Stimulated activated CD4-positive, alpha-beta T cell treated with anti-CD3 and anti-CD28 coated beads, Interleukin-4, amount 100 ng/mL, for 24 hours (primary cell): ENCODE results near the gene ZNF302.
"Not testable (repeated sequence)": the region's sequence is repeated elsewhere in the genome, so short reads cannot be mapped to it uniquely, and the experiment has no call there.

Experiments
- DNase-seq: peaks from one replicate; pipeline ENCODE4 v3.0.0-alpha.2; 2020

The ZNF302 gene

DNA sequence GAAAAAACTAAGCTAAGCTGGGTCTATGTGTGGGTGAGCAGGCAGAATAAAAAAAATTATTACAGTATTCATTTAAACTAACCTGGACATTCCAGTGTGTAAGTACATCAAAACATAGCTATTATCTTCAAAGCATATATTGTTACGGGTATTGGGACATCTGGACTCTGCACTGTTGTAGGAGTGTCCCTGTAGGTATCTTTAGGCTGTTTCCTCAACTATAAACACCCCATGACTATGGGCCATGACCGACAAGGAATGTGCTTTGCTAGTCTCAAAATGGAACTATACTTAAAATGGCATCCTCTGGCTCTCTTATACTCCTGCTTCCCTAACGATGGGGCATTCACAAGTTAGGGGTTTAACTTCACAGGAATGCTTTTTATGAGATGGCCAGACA is 3.9 kb upstream of the ZNF302 start:
- DNase-seq, result no peak

DNA sequence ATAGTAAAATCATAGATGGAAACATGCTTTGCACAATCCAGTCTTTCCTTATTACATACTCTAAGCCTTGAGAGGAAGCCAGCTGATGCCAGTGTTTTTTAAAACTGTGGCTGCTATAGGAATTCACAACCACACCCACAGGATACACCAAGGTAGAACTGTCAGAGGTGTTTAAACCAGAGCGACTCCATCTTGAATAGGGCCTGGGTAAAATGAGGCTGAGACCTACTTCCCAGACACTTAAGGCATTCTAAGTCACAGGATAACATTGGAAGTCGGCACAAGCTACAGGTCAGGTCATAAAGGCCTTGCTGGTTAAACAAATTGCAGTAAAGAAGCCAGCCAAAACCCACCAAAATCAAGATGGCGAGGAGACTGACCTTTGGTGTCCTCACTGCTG is 2.2 kb upstream of the ZNF302 start:
- no peak for DNase-seq

DNA sequence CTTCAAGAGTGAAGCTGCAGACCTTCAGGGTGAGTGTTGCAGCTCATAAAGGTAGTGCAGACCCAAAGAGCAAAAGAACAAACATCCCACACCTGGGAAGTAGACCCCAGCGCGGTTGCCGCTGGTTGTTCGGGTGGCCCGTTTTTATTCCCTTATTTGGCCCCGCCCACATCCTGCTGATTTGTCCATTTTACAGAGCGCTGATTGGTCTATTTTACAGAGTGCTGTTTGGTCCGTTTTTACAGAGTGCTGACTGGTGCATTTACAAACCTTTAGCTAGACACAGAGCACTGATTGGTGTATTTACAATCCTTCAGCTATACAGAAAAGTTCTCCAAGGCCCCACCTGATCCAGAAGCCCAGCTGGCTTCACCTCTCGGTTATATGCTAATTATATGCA is 1.6 kb upstream of the ZNF302 start:
- DNase-seq, result no peak

DNA sequence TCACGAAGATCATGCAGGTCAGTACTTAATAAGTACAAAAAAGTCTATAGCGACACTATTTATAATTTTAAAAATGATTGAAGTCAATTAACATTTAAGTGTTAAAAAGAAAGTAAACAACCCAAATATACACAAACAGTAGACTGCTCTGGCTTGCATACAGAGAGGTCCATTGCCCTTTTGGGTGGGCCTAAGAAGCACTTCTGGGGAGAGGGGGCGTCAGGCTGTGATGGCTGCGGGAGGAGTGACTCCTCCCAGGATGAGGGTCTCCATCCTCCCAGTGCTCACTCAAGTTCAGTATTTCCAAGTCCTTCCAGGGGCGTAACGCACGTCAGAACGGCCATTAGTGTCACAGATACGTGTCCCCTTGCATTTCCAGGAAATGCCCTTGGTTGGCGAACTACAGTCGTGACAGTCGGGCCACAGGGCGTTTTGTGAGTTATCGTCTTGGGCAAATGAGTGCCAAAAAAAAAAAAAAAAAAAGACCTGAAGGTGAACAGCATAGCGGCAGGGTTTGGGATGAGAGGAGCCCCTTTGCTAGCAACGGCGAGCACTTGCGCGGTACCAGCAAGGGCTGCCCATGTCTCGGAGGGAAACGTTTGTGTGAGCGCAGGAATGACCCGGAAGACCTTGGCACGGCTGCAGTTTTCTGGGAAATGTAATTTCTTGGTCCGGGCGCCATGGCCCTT is 637 bp upstream of the ZNF302 start, which contains the start of gene SCGB2B2:
Gene SCGB2B2 (minus strand): TSS at position 463 of the 689 bp plus-strand sequence. CDS start 82,596 bp downstream, outside the sequence.
- DNase-seq, result peak; percentile 83

DNA sequence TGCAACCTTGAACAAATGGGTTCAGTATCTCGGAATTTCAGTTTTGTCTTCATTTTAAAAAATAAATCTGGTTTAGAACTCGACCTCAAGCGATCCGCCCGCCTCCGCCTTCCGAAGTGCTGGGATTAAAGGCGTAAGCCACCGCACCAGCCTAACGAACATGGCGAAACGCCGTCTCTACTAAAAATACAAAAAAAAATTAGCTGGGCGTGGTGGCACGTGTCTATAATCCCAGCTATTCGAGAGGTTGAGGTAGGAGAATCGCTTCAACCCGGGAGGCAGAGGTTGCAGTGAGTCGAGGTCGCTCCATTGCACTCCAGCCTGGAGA is 571 bp downstream of the ZNF302 start:
- no peak for DNase-seq

DNA sequence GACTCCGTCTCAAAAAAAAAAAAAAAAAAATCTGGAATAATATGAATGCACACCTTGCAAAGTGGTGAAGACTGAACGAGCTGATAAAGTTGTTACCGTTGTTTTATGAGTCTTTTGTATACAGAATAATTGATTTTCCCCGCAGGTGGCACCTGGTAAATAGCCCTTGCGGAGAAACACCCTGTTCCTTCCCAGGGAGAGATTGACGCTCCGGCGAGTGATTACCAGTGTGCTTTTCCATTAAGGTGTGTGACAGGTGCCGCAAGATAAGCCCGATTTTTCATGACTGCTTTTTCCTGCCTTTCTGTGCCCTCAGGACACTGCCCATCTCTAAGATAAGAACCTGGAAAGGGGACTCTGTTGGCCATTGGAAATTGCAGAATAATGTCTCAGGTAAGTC is 943 bp downstream of the ZNF302 start:
- DNase-seq, result no peak

DNA sequence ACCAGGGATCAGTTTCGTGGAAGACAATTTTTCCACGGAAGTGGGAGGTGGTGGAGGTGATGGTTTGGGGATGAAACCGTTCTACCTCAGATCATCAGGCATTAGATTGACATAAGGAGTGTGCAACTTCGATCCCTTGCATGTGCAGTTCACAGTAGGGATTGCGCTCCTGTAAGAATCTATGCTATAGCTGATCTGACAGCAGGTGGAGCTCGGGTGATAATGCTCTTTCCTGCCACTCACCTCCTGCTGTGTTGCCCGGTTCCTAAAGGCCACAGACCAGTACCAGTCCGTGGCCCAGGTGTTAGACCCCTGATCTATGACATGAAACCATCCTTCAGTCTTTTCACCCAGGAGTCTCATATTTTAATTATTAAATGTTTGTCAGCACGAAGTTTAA is 4.0 kb downstream of the ZNF302 start:
- no peak for DNase-seq

DNA sequence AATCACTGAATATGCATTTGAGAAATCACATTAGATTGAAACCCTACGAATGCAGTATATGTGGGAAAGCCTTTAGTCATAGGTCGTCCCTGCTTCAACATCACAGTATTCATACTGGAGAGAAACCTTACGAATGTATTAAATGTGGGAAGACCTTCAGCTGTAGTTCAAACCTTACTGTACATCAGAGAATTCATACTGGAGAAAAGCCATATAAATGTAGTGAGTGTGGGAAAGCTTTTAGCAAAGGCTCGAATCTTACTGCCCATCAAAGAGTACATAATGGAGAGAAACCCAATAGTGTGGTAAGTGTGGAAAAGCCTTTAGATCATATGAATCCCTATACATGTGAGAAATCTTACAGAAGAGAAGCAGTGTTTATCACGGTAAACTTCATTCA is 7.8 kb downstream of the ZNF302 start:
- not testable (repeated sequence) for DNase-seq

DNA sequence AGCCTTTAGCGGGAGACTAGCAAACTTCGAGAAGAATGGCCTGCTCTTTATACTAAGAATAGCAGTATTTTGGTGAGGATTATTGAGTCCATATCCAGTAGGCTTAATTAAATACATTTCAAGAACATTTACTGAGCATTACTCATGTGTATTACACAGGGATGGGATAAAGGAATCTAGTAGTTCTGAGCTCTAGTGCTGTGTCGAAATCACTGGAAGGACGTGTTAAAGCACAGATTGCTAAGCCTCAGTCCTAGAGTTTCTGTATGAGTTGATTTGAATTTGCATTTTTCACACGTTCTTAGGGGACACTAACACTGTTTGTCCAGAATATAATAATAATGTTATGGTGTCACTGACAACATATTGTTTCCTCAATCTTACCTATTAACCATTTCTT is 9.0 kb downstream of the ZNF302 start:
- no peak for DNase-seq

DNA sequence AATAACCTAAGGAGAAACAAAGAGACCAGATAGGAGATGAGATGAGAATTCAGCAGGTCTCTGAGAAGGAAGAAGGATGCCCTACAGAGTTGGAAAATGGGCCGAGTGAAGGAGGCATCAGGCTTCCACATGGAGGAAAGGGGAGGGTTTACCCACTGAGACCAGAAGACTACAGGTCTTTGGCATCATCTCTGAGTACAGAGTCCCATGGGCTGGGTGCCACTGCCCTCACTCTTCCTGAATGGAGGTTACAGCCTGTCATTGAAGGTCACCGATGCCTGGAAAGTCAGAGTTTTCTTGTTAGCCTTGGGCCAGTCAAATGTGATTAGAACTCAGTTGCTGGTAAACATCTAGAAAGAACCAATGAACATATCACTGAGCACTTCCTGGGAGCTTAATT is 9.9 kb downstream of the ZNF302 start:
- DNase-seq, result no peak

DNA sequence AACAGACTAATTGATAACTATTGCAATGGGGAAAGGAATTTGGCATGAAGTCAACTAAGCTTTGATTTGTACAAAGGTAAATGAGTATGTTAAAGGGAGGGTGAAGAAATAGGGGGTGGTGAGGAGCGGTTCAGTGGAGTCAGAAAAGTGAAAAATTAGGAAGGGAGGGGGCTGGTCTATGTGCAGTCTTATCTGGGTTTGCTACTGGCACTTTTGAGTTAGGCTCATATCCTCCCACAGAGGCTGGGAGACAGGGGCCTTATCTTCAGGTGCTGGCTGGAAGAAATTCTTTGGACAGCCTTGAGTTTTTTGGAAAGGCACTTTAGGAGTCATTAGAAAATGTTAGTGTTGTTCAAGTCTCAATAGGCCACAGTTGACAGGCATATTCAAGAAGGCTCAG is 11.1 kb downstream of the ZNF302 start:
- no peak for DNase-seq

DNA sequence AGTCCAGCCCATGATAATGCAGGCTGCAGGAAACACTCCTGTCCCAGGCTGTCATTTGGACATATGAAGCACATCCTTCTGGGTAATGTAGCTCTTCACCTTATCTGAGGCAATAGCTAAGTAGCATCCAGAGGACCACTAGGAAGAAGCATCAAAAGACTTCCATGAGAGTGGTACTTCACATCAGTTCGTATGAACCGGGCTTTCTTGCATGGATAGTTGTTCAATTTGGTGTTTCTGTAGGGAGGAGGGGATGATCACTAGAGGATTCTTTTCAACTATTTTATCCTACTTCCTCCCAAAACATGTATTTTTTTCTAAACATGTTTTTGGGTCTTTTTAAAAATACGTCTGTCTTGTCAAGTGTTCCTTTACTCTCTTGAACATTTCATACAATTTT is 12.9 kb downstream of the ZNF302 start:
- no peak for DNase-seq

DNA sequence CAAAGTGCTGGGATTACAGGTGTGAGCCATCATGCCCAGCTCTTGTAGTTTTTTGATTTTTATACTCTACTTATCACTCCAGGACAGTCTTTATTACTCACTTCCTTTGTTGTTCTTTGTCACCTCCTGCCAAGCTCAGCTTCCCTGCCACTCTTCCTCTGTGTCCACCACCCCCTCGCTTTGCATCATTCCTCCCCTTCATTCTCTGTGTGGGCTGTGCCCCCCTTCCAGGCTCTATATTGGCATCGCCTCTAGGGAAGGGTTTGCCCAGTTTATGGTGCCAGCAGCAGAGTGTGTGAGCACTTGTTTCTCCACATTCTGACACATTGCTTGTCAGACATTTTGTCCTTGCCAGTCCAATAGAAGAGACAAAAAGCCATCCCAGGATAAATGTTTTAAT is 15.1 kb downstream of the ZNF302 start:
- DNase-seq, result no peak

DNA sequence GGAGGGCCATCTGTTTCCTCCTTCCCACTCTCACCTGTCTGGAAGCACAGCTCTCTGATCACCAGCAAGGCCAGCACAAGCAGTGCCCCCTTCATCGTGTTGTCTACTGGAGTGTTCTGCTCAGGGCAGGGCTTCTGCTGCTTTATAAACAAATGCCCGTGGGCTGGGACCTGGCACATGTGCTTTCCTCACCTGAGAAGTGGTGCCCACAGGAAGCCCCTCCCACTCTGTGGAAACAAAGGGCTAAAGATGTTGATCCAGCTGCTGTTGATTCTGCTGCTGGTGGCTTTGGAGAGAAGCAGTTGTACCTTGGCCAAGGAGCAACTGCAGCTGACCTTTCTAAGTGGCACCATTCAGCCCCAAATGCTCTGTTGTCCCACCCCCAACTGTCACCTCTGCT is 30.2 kb downstream of the ZNF302 start:
- DNase-seq, result no peak

DNA sequence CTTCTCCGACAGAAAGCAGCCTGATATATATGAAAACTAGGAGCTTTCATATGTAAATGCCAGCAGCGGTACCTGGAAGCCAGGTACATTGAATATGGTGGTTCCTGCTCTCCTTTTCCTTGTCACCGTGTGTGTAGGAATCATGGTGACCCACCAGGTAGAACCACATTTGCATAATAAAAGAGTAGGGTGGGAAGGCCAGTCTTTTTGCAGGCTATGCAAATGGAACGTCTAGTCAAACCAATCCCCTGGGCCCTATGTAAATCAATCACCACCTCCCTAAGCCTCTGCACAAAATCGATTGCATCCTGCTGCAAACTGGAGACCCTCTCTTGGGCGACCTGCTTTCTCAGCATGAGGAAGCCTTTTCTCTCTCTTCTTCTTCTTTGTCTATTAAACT is 34.4 kb downstream of the ZNF302 start:
- DNase-seq, result no peak

DNA sequence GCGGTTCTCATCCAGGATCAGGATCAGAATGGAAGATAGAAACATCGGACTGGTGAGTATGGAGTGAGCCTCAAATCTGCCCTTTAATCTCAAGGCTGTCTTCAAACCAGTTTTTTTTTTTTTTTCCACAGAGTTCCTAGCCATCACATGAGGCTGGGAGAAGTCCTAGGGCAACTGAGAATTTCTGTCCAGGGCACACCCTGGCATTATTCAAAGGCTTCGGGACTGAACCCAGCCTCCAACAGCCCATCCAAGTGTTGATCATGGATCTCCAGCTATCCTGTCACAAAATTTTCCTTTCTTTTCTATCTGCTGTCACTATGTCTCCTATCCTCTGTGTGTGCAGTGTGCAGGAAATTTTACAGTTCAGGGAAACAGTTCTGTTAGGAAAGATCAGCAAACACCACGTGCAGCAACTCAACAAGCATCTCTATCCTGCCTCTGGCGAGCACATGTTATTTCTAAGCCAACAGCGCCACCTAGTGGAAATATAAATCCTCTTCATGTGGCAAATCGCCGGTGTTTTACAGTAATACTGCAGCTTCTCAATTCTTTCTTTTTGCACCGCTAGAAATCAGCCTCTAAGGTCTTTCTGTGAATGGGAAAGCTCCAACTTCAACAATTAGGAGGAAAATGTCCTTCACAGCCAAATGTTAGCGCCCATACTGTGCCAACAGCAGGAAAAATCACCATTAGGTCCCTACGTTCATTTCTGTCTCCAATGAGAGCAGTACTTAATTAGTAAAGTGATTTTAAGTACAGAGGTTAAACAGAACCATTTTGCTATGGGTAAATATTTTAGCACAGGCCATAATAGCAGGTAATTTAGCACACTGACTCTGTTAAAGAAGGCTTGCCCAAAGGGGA is 35.1 kb downstream of the ZNF302 start:
- peak; percentile 71 for DNase-seq

DNA sequence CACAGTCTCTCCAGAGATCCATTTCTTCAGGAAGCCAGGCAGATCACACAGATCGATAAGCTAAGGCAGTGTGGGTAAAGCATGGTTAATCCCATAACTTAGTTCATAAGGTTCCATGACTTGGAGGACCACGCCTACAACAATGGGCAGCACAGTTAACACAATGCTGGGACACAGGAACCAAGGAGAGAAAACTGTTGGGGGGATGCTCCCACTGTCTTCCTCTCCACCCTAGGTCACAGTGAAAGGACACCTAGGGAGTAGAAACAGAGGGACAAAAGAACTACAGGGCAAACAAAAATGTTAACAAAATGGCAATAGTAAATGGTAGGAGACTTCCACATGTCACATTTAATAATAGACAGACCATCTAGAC is 35.8 kb downstream of the ZNF302 start:
- no peak for DNase-seq

DNA sequence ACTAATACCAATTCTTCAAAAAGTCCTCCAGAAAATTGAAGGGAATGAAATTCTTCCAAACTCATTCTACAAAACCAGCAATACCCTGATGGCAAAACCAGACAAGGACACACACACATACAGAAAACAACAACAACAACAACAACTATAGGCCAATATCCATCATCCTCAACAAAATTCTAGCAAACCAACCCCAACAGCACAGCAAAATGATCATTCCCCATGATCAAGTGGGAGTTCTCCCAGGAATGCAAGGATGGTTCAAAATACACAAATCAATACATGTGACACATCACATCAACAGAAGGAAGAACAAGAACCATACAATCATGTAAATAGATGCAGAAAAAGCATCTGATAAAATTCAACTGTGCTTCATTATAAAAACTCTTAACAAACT is 37.9 kb downstream of the ZNF302 start:
- no peak for DNase-seq

DNA sequence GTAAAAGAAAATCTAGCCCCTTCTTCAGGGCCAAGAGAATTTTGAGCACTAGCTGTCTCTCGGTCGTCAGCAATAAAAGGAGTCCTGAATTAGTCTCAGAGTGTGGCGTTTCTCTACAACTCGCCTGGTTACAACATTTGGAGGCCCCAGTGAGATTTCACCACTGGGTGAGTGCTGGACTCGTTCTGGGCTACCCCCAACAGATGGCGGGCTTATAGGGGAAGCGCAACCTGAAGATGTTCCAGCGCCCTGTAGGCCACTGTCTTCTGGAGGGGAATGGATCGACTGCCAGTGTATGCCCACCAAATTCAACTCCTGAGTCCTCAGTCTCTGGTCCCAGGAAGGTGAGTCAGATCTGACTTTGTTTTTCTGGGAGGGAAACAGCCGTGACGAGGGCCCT is 44.9 kb downstream of the ZNF302 start:
- no peak for DNase-seq

DNA sequence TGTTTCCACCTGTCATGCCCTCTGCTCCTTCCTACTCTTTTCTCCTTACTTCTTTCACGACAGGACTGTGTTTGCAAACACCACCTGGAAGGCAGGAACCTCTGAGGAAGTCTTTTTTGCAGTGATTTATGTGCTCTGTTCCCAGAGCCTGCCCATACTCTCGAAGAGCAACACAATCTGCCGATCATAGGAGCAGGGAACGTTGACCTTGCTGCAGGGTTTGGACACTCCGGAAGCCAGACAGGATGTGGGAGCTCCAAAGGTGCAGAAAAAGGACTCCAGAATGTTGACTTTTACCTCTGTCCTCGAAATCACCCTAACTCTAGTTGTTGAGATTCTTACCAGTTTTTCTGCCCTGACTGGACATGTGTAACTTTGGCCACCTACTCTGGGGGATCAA is 47.9 kb downstream of the ZNF302 start:
- DNase-seq, result no peak

DNA sequence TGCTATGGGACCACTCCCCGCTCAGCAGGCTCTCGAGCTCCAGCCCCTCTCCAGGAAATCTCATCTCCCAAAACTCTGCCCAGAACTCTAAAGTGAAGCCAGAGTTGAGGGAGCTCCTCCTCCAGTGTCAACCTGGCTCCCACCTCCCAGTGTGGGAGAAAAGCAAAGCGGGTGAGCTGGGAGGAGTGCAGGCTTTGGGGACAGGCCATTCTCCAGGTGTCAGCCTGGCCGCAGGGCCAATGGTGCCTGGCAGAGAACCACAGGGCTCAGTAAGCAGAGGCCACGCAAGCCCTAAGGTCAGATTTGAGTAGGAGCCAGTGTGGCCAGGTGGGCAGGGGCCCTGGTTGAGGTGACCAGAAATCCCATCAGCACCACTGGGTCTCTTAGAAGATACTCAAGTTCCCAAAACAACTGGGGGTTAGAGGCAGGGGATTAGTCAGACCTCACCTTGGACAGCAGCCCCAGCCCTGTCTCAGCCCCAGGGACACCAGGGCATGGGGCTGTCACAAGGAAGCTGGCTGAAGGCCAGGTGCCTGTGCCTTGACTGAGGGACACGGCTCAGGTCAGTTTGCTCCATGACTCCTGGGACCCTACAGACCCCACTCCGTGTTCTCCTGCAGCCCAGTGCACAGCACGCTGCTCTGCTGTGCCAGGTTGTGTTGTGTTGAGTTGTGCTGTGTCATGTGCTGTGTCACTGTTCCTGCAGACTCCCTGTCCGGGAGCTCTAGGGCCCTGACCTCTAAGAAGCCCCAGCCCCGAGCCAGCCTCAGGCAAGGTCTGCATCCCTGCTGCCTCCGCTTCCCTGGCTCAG is 53.7 kb downstream of the ZNF302 start:
- DNase-seq, result no peak

DNA sequence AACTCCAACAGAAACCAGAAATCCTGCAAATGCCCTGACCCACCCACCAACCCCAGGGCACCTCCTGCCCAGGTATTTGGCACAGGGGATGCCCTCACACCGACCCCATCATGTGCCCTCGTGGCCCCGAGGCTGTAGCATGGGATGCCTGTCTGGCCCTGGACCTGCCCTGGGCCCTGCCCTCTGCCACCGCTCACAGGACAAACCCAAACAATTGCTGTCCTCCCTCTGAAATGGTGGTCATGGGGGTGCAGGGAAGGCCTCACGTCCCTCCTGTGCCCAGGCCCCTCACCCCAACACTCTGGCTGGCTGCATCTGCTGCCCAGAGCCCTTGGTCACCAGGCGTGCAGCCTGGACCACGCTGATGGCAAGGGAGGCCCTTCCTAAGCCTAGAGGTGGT is 54.5 kb downstream of the ZNF302 start:
- no peak for DNase-seq

DNA sequence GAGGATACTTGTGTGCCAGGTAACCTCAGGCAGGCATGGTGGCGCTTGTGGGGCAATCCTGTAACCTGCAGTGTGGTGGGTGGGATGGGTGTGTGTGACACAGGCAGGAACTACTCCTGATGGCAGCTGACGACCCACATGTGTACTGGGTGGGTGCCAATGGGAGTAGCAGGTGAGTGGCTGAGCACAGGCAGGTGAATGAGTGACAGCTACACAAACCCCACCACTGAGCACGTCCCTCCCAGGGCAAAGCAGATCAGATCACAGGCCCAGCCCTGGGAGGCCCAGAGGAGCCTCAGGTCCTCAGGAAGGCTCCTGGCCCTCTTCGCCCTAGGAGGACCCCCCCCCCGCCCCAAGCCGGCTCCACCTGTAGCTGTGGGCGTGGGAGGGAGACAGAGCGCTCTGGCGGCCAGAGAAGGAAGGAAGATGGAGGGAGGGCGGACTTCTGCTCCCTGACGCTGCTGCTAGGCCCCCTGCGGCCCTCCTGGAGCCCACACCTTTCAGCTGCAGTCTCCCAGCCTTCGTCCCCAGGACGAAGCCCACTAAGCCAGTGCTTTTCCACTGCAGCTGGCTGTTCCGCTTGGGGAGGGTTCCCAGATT is 55.2 kb downstream of the ZNF302 start:
- DNase-seq, result no peak
